A549 treated with AZD2906 at 1 μM for 4 hours (cell line): ENCODE results near the gene SLC25A33. TPM values are rescaled to one million over a fixed set of nuclear protein-coding genes. Genes with fewer than 3 reads are reported as not detected.

Experiments
- total RNA-seq: library from RNA; stranded (reverse); fragments of 200-300 nt; extraction: Qiagen RNA extraction; gene quantifications from 5 replicates; pipeline ENCODE4 v1.2.3, GENCODE V29; 2022

The SLC25A33 gene
- total RNA-seq, result 2.7 to 3.6 TPM (median 3.3 TPM) in 5 replicates

GRCh38 chr1:9539165-9539828 is at the start of gene SLC25A33:
Gene SLC25A33 (plus strand): TSS chr1:9539465. CDS start chr1:9539692, 227 bp downstream.

DNA sequence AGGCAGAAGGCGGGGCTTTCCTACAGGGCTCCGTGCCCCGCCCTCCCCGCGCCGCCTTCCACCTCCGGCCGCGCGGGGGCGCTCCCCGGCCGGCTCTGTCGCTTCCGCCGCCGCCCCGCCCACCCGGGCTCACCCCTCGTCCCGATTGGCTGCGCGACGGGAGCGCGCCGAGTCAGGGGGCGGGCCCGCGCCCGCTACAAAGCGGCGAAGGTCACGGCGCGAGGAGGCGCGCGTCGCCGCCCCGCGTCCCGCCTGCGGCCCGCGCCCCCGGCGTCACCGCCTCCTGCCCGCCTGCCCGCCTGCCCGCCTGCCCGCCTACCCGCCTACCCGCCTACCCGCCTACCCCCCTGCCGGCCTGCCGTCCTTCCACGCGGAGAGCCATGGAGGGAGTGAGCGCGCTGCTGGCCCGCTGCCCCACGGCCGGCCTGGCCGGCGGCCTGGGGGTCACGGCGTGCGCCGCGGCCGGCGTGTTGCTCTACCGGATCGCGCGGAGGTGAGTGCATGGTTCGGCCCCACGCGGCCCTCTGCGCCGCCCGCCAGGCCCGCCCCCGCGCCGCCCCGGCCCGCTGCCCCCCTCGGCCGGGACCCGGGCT is 49.4 kb downstream of the SLC25A33 start, which contains the start of gene TMEM201:
Gene TMEM201, plus strand, starts transcription at position 361 of the 593 bp plus-strand sequence. Its CDS starts 20 bp downstream, at position 381.

Other genes with a start within 250 kb of the SLC25A33 start
- 32.1 to 37.4 TPM (median 34.7 TPM) in 5 replicates for gene SPSB1, start 246.6 kb upstream of the SLC25A33 start, total RNA-seq
- gene TMEM201, start 49.4 kb downstream of the SLC25A33 start, total RNA-seq, result 10.4 to 13.9 TPM (median 13.0 TPM) in 5 replicates
- gene PIK3CD, start 112.3 kb downstream of the SLC25A33 start, total RNA-seq, result 9.0 to 10.2 TPM (median 9.6 TPM) in 5 replicates